IPS DF 6.9 (cell line): ENCODE data around the gene EP400.
"Not testable (repeated sequence)": the region's sequence is repeated elsewhere in the genome, so short reads cannot be mapped to it uniquely, and the experiment has no call there.

Experiments used
- DNase-seq: peaks from one replicate; pipeline ENCODE4 v3.0.0-alpha.2; 2013; ENCODE audit warnings: low read depth, low spot score
- H3K27ac ChIP-seq: one replicate; pipeline ENCODE4 v1.5.1; 2013; ENCODE audit warnings: low read length, control low read depth
- H3K27me3 ChIP-seq: 2 replicates; pipeline ENCODE4 v1.6.1; 2013; ENCODE audit warnings: mild to moderate bottlenecking, low read length; ENCODE audit not compliant: control insufficient read depth, insufficient read depth
- H3K36me3 ChIP-seq: 2 replicates; pipeline ENCODE4 v1.6.1; 2013; ENCODE audit warnings: low read length; ENCODE audit not compliant: control insufficient read depth, insufficient read depth
- H3K4me1 ChIP-seq: 2 replicates; pipeline ENCODE4 v1.6.1; 2013; ENCODE audit warnings: low read length; ENCODE audit not compliant: control insufficient read depth, insufficient read depth
- H3K4me3 ChIP-seq: 2 replicates; pipeline ENCODE4 v1.5.1; 2013; ENCODE audit warnings: mild to moderate bottlenecking, low read length
- H3K9me3 ChIP-seq: 2 replicates; pipeline ENCODE4 v1.6.1; 2013; ENCODE audit warnings: low read length, inconsistent platforms; ENCODE audit not compliant: control insufficient read depth, insufficient read depth
- WGBS: extraction: QIAGEN DNeasy Blood & Tissue Kit; methylation state at CpG from one replicate; pipeline ENCODE4 v1.1.7; 2013; ENCODE audit warnings: mixed read lengths, missing lambda C conversion rate; ENCODE audit not compliant: insufficient read length, insufficient coverage; 5-methylcytosine and 5-hydroxymethylcytosine counted together

Gene EP400

DNA sequence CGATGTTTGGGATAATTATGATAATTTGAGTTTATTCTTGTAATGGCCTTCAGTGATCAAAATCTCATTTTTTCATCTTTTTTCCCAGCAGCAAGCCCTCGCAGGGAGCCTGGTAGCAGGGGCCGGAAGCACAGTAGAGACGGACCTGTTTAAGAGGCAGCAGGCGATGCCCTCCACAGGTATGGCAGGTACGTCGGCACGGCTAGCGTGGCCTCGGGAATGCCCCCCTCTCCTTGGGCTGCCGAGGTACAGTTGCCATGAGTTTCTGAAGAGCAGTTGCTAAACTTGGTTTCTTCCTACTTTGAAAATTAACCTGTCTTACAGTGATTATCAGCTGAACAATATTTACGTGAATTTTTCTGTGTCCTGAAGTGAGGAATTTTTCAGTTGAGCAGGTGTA, 29.9 kb downstream of the EP400 start:
- DNase-seq = no peak
- H3K27ac ChIP-seq = no peak overlapping the region
- no peaks in the 10 kb centered on the region for H3K4me1 ChIP-seq
- H3K9me3 ChIP-seq = no peaks in the 10 kb centered on the region
- no peak overlapping the region for H3K4me3 ChIP-seq
- H3K27me3 ChIP-seq = no peaks in the 10 kb centered on the region
- H3K36me3 ChIP-seq = peaks cover 9% of the 10 kb centered on the region
- WGBS = 100% methylated on average over 1 of the region's 12 CpGs

DNA sequence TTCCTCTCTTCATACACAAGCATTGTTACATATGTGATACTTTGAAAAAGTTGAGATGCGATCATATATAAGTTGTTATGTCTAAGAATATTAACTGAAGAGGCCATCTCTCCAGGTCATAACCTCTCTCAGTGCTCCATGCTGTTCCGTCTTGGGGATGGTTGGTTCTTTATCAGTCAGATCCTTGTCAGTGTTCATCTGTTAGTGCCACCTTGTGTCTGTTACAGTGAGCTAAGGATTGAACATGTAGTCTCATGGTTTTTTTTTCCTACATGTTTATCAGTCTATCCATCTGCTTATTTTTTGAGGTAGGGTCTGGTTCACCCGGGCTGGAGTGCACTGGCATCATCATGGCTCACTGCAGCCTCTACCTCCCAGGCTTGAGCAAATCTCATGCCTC, 30.5 kb downstream of the EP400 start:
- DNase-seq = no peak
- Histone ChIP-seq H3K27me3 (no peaks in the 10 kb centered on the region), H3K9me3 (no peaks in the 10 kb centered on the region), H3K4me1 (no peaks in the 10 kb centered on the region), H3K4me3 (no peak overlapping the region), H3K27ac (no peak overlapping the region), H3K36me3 (peaks cover 9% of the 10 kb centered on the region)
- WGBS = no CpG with 5 or more reads among the region's 3 CpGs

DNA sequence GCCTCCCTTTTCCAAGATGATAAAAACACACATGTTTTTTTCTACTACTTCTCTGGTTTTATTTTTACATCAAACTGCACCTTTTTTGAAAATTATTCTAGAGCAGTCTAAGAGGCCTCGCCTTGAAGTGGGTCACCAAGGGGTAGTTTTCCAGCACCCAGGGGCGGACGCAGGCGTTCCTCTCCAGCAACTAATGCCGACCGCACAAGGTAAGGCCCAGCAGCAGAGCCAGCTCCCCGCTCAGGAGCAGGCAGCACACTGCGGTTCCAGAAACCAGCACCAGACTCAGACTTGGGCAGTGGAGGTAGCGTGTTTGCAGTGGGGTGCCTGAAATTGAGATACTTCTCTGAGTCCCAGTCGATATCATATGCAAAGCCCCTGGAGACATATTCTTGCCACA, 31.6 kb downstream of the EP400 start:
- Histone ChIP-seq H3K27ac (no peak overlapping the region), H3K4me3 (no peak overlapping the region), H3K9me3 (no peaks in the 10 kb centered on the region), H3K36me3 (peaks cover 10% of the 10 kb centered on the region), H3K4me1 (no peaks in the 10 kb centered on the region), H3K27me3 (no peaks in the 10 kb centered on the region)
- WGBS = no CpG with 5 or more reads among the region's 10 CpGs
- DNase-seq = no peak

DNA sequence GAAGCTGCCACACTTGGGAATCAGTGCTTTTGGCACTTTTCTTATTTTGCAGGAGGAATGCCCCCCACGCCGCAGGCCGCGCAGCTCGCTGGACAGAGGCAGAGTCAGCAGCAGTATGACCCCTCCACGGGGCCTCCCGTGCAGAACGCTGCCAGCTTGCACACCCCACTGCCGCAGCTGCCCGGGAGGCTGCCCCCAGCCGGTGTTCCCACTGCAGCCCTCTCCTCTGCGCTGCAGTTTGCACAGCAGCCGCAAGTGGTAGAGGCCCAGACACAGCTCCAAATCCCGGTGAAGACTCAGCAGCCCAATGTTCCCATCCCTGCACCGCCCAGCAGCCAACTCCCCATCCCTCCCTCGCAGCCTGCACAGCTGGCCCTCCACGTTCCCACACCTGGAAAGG, 32.3 kb downstream of the EP400 start:
- no peak for DNase-seq
- no peaks in the 10 kb centered on the region for H3K27me3 ChIP-seq
- H3K27ac ChIP-seq = no peak overlapping the region
- H3K4me3 ChIP-seq = no peak overlapping the region
- no CpG with 5 or more reads among the region's 17 CpGs for WGBS
- H3K4me1 ChIP-seq = no peaks in the 10 kb centered on the region
- no peaks in the 10 kb centered on the region for H3K9me3 ChIP-seq
- peaks cover 12% of the 10 kb centered on the region for H3K36me3 ChIP-seq

DNA sequence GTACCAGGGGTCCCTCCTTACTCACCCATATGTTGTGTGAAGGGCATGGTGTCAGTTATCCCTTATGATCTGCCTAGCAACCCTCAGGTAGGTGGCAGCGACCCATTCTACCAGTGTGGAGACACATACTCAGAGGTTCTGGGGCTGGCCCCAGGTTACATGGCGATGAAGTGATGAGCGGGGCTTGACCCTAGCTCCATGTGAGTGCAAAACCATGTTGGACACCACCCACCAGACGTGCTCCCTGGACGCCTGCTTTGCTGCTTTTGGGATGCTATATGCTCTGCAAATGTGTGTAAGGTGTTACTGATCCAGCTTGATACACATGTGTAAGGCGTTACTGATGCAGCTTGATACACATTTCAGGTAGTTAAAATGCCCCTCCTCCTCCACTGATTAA, 33.3 kb downstream of the EP400 start:
- WGBS = no CpG with 5 or more reads among the region's 6 CpGs

DNA sequence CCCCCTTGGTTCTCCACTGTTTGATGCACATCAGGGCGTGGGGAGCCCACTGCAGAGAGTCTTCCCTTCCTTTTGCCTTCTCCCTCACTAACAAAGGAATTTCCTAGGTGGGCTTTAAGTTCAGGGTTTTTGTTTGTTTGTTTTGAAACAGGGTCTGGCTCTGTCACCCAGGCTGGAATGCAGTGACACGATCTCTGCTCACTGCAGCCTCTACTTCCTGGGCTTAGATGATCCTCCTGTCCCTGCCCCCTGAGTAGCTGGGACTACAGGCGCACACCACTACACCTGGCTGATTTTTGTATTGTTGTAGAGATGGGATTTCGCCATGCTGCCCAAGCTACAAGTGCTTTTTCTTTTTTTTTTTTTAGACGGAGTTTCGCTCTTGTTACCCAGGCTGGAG, 33.8 kb downstream of the EP400 start:
- WGBS = no CpG with 5 or more reads among the region's 6 CpGs
- no peaks in the 10 kb centered on the region for H3K27me3 ChIP-seq
- H3K4me1 ChIP-seq = 0 out of 2 replicates have a peak, but pooled peaks cover 1% of the 10 kb centered on the region
- H3K36me3 ChIP-seq = peaks cover 12% of the 10 kb centered on the region
- DNase-seq = no peak
- H3K4me3 ChIP-seq = no peak overlapping the region
- H3K9me3 ChIP-seq = no peaks in the 10 kb centered on the region
- H3K27ac ChIP-seq = no peak overlapping the region

More for the DNA sequence above, 33.3 kb downstream of the EP400 start:
- H3K27ac ChIP-seq = no peak overlapping the region
- H3K4me1 ChIP-seq = no peaks in the 10 kb centered on the region
- H3K36me3 ChIP-seq = peaks cover 12% of the 10 kb centered on the region
- no peaks in the 10 kb centered on the region for H3K27me3 ChIP-seq
- H3K4me3 ChIP-seq = no peak overlapping the region
- no peak for DNase-seq
- no peaks in the 10 kb centered on the region for H3K9me3 ChIP-seq

DNA sequence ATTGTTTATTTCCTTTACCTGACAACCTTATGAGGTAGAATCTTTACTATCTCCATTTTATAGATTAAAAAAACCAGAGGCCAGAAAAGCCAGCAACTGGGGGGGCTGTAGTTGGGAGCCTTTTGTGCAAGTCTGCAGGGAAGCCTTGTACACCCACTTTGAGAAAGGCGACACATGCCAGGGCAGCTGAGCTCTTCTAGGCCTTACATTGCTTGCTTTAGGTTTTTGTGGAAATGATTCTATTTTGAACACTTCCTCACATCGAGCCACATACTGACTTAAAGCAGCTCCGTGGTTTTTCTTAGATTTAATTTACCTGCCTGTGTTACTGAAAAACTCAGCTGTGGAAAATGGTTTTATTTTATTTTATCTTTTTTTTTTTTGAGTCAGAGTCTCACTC, 34.6 kb downstream of the EP400 start:
- Histone ChIP-seq H3K36me3 (peaks cover 12% of the 10 kb centered on the region), H3K27ac (no peak overlapping the region), H3K4me1 (peaks cover 5% of the 10 kb centered on the region), H3K4me3 (no peak overlapping the region), H3K9me3 (no peaks in the 10 kb centered on the region), H3K27me3 (no peaks in the 10 kb centered on the region)
- WGBS = no CpG with 5 or more reads among the region's 3 CpGs
- no peak for DNase-seq

DNA sequence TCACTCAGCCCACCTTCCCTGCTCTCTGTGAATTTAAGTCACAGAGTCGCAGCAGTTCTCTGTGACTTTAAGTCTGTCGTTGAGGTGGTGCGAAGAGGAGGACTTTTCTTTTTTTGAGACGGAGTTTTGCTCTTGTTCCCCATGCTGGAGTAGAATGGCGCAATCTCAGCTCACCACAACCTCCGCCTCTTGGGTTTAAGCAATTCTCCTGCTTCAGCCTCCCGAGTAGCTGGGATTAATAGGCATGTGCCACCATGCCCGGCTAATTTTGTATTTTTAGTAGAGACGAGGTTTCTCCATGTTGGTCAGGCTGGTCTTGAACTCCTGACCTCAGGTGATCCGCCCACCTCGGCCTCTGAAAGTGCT, 35.8 kb downstream of the EP400 start:
- no CpG with 5 or more reads among the region's 11 CpGs for whole genome bisulfite sequencing
- H3K9me3 ChIP-seq, H3K27ac ChIP-seq, H3K4me1 ChIP-seq, H3K27me3 ChIP-seq, DNase-seq, H3K4me3 ChIP-seq: not testable (repeated sequence)
- peaks cover 12% of the 10 kb centered on the region for H3K36me3 ChIP-seq

DNA sequence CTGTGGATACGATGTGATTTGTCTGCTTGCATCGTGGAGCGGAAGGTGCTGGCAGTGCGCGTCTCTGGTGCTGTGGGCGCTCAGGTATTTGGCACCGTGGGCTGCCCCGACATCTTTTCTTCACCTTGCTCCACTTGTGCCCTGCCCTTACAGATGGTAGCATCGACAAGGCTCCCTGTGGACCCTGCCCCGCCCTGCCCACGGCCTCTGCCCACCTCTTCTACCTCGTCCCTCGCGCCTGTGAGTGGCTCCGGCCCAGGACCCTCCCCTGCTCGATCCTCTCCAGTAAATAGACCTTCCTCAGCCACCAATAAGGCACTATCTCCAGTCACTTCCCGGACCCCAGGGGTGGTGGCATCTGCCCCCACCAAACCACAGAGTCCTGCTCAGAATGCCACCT, 36.6 kb downstream of the EP400 start:
- Histone ChIP-seq H3K9me3 (no peaks in the 10 kb centered on the region), H3K4me1 (peaks cover 13% of the 10 kb centered on the region), H3K36me3 (peaks cover 12% of the 10 kb centered on the region), H3K27ac (no peak overlapping the region), H3K27me3 (no peaks in the 10 kb centered on the region), H3K4me3 (no peak overlapping the region)
- WGBS = no CpG with 5 or more reads among the region's 17 CpGs
- no peak for DNase-seq

DNA sequence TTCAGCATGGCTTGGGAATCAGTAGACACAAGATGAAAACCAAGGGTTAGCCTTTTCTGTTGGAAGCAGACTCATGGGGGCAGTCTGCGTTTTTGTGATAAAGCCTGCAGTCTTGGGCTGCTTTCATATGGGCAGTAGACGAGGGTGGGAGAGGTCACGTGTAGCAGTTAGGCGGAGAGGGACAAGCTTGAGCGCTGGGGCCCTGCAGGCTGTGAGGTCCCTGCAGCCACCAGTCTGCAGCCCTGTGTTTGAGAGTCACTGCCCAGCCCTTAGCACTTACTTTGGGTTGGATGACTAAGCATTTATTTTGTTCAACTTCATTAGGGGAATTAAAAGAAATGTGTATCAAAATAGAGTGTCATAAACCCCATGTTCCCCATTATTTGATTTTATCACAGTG, 37.2 kb downstream of the EP400 start:
- no peak for DNase-seq
- Histone ChIP-seq H3K27ac (no peak overlapping the region), H3K9me3 (no peaks in the 10 kb centered on the region), H3K27me3 (no peaks in the 10 kb centered on the region), H3K4me3 (no peak overlapping the region), H3K36me3 (peaks cover 7% of the 10 kb centered on the region), H3K4me1 (peaks cover 13% of the 10 kb centered on the region)
- WGBS = no CpG with 5 or more reads among the region's 5 CpGs

DNA sequence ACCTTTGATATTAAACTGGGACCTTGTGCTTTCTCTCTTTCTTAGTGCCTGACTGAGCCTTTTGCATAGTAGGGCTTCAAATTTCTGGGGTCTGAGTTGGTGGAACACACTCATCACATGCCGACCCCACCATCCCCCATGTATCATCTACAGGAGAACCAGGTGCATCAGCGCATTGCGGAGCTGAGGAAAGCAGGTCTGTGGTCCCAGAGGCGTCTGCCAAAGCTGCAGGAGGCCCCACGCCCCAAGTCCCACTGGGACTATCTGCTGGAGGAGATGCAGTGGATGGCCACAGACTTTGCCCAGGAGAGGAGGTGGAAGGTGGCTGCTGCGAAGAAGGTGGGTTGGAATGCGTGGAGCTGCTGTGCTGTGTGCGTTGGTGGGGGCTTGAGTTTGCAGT, 37.8 kb downstream of the EP400 start:
- Histone ChIP-seq H3K27me3 (no peaks in the 10 kb centered on the region), H3K36me3 (peaks cover 7% of the 10 kb centered on the region; the same call in 1 of the 2 replicates), H3K9me3 (no peaks in the 10 kb centered on the region), H3K4me1 (peaks cover 13% of the 10 kb centered on the region), H3K27ac (no peak overlapping the region), H3K4me3 (no peak overlapping the region)
- no peak for DNase-seq
- no CpG with 5 or more reads among the region's 8 CpGs for whole genome bisulfite sequencing
